OCI-LY7 (cell line): Measurements from ENCODE around the gene PTGES3.

ENCODE experiments used
- CTCF ChIP-seq: fragments of 200-600 bp; sonication (generic); conservative IDR thresholded peaks from 2 replicates; pipeline ENCODE4 v1.5.1; 2014; ENCODE audit warnings: mild to moderate bottlenecking, antibody characterized with exemption, low read length, moderate library complexity, mixed read lengths
- EZH2phosphoT487 ChIP-seq: fragments of 200-600 bp; sonication (generic); IDR thresholded peaks from 2 replicates; pipeline ENCODE4 v1.6.1; 2018; ENCODE audit warnings: low read depth, borderline replicate concordance, mild to moderate bottlenecking, mixed run types, antibody characterized with exemption, low read length, moderate library complexity, mixed read lengths

DNA sequence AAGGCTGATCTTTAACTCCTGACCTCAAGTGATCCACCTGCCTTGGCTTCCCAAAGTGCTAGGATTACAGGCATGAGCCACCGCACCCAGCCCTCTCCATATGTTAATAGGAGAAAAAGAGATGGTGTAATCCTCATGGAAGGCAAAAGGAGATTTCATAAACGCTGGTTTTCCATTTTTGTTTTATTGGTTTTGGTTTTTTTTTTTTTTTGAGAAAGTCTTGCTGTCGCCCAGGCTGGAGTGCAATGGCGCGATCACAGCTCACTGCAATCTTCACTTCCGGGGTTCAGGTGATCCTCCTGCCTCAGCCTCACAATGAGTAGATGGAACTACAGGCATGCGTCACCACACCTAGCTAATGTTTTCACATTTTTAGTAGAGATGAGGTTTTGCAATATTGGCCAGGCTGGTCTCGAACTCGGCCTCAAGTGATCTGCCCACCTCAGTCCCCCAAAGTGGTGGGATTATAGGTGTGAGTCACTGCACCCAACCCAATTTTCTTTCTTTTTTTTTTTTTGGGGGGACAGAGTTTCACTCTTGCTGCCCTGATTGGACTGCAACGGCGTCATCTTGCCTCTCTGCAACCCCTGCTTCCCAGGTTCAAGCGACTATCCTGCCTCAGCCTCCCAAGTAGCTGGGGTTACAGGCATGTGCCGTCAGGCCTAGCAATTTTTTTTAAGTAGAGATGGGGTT, 8.1 kb downstream of the PTGES3 start:
- TF ChIP-seq CTCF: no peak
- no peak for TF ChIP-seq EZH2phosphoT487
